GM12891 (cell line): ENCODE results near the gene ARHGAP15.
A peak's percentile ranks its signal among the peaks of the same experiment; 100 is the strongest.

Experiments used
- DNase-seq: peaks from one replicate; pipeline ENCODE4 v3.0.0; 2011; ENCODE audit warnings: low spot score; ENCODE audit not compliant: insufficient read length
- FAIRE-seq: peaks from 2 replicates; lab custom pipeline; 2011; peaks lifted over from hg19 to GRCh38; lab: Jason Lieb, UNC
- PAX5 ChIP-seq: IDR thresholded peaks from 2 replicates; pipeline ENCODE4 v1.6.1; 2011; ENCODE audit warnings: low read length, moderate library complexity, mild to moderate bottlenecking; ENCODE audit not compliant: insufficient read depth, severe bottlenecking
- POLR2A ChIP-seq: IDR thresholded peaks from 2 replicates; pipeline ENCODE4 v1.6.1; 2011; ENCODE audit warnings: low read depth, low read length, control low read depth
- POLR2AphosphoS5 ChIP-seq: IDR thresholded peaks from 2 replicates; pipeline ENCODE4 v1.6.1; 2011; ENCODE audit warnings: low read depth, low read length, control low read depth
- POU2F2 ChIP-seq: IDR thresholded peaks from 2 replicates; pipeline ENCODE4 v1.6.1; 2011; ENCODE audit warnings: low read depth, mild to moderate bottlenecking, control low read depth, low read length, moderate library complexity
- SPI1 ChIP-seq: IDR thresholded peaks from 2 replicates; pipeline ENCODE4 v1.6.1; 2011; ENCODE audit warnings: low read depth, low read length, control low read depth
- TAF1 ChIP-seq: IDR thresholded peaks from 2 replicates; pipeline ENCODE4 v1.6.1; 2011; ENCODE audit warnings: low read depth, low read length, control low read depth

ARHGAP15 gene

DNA sequence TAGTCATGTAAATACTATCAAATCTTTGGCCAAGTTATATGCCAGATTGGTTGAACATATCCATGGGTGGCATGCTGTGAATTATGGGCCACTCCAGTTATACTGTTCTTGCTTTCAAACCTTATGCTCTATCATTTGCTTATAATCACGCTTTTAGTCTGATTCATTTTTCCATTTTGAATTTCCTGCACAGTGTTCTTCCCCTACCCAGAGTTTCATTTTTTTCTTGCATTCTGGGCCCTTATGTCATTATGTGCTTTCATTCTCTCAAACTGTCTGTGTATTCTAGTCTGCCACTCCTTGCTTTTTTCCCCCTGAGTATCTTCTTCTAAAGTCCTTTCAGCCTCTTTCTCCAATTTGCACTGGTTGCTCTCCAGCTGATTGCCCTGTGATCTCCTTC is 364.1 kb downstream of the ARHGAP15 start:
- DNase-seq (no peak), FAIRE-seq (no peak)
- TF ChIP-seq SPI1 (no peak), POU2F2 (no peak), POLR2AphosphoS5 (no peak), TAF1 (no peak), PAX5 (no peak), POLR2A (no peak)

DNA sequence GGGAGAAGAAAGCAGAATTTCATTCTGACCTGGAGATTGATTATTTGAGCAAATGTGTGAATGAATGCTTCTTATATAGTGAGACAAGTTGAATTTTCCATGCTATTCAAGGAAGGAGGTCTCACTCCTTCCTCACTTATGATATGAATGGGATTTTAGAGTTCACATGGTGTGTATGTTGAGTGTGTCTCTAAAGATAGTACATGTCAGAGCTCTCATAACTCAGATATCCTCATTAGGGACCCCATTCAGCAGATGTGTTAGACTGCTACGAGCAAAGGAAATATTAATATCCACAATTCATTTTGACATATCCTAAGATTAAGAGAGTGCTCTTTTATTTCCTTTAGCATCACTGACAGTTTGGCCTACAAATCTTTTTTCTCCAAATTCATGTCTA is 368.5 kb downstream of the ARHGAP15 start:
- peak; percentile 35 for FAIRE-seq
- DNase-seq, result no peak
- TF ChIP-seq POLR2A (no peak), PAX5 (no peak), SPI1 (no peak), TAF1 (no peak), POLR2AphosphoS5 (no peak), POU2F2 (no peak)

DNA sequence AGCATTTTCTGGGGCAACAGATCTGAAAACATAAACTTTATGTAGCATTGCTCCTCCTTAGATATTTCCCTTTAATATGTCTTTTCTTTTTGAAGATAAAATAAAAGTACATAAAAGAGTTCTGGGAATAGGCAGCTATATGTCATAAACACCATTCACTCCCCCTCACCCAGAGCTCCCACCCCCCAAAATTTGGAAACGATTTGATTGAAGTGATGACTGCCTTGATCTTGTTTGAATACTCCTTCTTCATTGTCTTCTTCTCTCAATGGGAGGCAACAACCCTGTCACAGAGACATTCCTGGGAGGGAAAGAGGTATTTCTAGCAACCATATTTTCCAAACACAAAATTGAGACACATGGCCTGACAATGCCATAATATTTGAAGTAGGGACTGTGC is 369.3 kb downstream of the ARHGAP15 start:
- TF ChIP-seq POLR2AphosphoS5 (no peak), TAF1 (no peak), POLR2A (no peak), POU2F2 (no peak), PAX5 (no peak), SPI1 (no peak)
- DNase-seq (no peak), FAIRE-seq (no peak)

DNA sequence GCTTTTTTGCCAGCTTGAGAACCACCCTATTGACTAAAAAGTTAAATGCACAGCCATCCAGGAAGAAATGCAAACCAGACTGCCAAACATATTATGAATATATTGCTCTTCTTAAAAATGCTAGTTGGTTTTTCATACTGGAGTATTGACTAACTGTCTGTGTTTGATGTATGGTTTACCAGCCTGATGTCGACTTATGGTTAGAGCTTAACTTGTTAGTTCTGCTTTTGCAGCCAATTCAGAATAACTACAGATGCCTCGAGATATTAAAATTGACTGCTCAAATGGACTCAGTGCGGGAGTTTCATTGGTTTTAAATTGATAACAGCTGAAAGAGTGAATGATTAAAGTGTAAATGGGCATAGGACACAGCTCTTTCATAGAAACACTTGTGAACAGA is 369.8 kb downstream of the ARHGAP15 start:
- FAIRE-seq, result no peak
- no peak for TF ChIP-seq POU2F2
- TF ChIP-seq POLR2A, result no peak
- no peak for TF ChIP-seq TAF1
- no peak for TF ChIP-seq SPI1
- no peak for TF ChIP-seq PAX5
- no peak for TF ChIP-seq POLR2AphosphoS5
- no peak for DNase-seq

DNA sequence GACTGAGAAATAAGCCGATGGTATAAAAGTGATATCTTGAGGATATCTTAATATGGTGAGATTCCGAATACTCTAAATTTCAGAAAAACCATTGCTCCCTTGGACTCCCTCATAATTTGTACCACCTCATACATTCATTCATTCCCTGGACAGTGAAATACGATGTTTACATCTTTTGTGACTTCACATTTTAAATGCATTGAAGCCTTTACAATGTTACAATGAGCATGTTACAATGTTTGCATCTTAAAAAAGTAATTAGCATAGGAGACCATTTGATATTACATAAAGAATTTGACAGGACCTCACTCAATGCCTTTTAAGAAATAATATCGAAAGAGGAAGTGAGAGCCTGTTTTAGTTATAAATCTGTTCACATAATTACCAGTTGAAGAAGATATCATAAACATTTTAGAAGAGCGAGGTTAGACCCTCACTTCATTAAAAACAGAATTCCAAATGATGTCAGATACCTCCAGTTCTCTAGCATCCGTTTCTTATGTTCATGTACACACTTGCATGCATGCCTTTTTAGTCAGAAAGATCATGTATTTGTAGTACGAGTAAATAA is 372.0 kb downstream of the ARHGAP15 start:
- TF ChIP-seq TAF1 (no peak), SPI1 (peak; percentile 78), POLR2AphosphoS5 (no peak), POU2F2 (no peak)
- no peak for DNase-seq
- FAIRE-seq, result no peak

DNA sequence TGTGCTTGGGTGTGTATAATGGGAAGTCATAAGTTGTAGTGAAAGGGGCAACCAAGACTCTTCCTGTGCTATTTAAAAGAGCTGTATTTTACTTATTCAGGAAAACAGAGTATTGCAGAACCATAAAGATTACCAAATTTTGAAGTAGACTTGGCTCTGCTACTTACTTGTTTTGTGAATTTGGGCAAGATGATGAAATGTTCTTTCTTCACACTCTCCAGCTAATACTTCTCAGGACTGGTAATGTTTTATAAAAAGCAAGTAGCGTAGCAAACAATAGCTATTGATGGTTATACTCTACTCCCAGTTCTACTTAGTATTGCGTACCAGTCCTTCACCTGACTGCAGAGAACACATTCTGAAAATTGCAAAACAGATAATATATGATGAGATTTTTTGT is 374.1 kb downstream of the ARHGAP15 start:
- FAIRE-seq (peak; percentile 9), DNase-seq (no peak)
- TF ChIP-seq POLR2AphosphoS5 (no peak), TAF1 (no peak), POLR2A (no peak), POU2F2 (no peak), PAX5 (no peak), SPI1 (no peak)

DNA sequence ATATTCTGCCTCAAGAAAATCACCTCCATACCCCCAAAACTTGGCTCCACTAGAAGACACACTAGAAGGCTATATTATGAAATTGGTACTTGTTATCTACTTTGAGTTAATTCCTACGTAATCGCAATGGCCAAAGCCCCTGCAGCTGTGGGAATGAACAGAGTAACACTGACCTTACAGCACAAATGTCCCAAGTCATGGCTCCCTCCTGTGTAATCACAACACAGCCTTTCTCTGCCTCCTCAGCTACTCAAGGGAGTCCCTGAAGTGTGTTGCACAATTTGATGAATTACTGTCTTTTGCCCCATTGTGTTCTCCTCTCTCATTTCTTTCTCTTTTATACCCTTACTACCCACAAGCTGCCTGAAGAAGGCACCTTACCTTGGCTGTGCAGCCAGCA is 375.2 kb downstream of the ARHGAP15 start:
- FAIRE-seq (peak; percentile 31), DNase-seq (no peak)
- TF ChIP-seq POLR2A (no peak), POLR2AphosphoS5 (no peak), TAF1 (no peak), PAX5 (no peak), POU2F2 (no peak)

DNA sequence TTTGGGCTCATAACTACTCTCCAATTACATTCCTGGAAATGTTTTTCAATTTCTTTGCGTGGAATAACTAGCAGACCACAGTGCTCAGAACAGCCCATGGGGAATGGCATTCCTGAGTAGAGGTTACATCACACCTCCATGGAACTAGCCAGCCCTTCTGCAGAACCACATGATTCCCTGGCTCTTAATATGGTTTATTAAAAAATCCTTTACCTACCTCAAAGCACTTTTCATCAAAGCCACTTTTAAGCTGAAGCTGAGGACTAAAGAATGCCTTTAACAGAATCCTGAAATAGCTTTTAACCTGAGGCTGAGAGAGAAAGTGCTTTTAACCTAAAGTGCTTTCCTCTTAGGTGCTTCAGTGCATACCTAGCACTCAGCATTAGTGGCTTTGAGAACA is 376.3 kb downstream of the ARHGAP15 start:
- TF ChIP-seq SPI1 (no peak), TAF1 (no peak), POU2F2 (no peak), POLR2AphosphoS5 (no peak), POLR2A (no peak), PAX5 (no peak)
- DNase-seq (no peak), FAIRE-seq (peak; percentile 16)

DNA sequence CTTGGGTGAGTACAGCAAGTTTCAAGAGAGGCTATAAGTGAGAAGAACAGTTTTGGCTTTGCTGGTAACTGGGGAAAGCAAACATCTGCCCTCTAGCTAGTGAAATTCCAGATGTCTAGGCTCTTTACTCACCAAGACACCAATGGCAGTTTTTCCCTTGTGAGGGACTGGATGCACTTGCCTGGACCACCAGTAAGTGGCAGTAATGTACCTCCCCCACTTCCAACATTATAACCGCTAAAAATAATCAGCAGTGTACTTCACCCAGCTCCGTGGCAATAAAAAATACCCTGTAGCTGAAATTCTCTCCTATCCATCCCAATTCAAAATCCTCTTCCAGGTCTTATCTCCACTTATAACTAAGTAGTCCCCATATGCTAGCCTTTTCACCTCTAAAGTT is 383.9 kb downstream of the ARHGAP15 start:
- no peak for FAIRE-seq
- TF ChIP-seq PAX5 (no peak), TAF1 (no peak), SPI1 (no peak), POLR2AphosphoS5 (no peak), POU2F2 (no peak), POLR2A (no peak)
- no peak for DNase-seq

DNA sequence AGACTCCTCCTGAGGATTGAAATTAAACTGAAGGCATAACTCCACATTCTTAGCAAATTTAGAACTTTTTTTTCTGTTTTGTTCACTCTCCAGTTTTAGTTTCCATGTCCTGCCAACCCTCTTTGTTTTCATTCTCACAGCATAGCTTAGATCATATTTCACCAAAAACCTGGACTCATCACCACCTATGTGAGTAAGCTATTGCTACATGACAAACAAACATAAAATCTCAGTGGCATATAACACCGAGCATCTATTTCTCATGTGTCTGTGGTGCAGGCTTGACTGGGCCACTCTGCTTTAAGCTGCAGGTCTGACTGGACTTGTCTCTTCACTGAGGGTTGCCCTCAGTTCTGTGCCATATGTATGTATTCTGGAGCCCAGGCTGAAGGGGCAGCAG is 385.2 kb downstream of the ARHGAP15 start:
- TF ChIP-seq SPI1, result no peak
- no peak for TF ChIP-seq TAF1
- TF ChIP-seq PAX5, result no peak
- no peak for TF ChIP-seq POU2F2
- no peak for TF ChIP-seq POLR2A
- TF ChIP-seq POLR2AphosphoS5, result no peak
- FAIRE-seq (no peak), DNase-seq (no peak)
